CD14-positive monocyte (primary cell): ENCODE measurements around the gene SETBP1. TPM values are rescaled to one million over a fixed set of nuclear protein-coding genes. Genes with fewer than 3 reads are reported as not detected.

Source experiments
- DNase-seq, 3 donors: peaks; one replicate each; pipeline ENCODE4 v3.0.0-alpha.2; 2011 to 2022
- H2AFZ ChIP-seq: 2 replicates; pipeline ENCODE4 v1.6.0; 2012; ENCODE audit warnings: mild to moderate bottlenecking, low read depth, low read length, inconsistent platforms; ENCODE audit not compliant: insufficient read depth, poor library complexity, severe bottlenecking
- H3K27ac ChIP-seq, 2 donors: 1 replicate in 1 of 2; 2 replicates in 1 of 2; pipeline ENCODE4 v1.5.1; 2012 to 2013; ENCODE audit warnings: low read length in 2 of 2, control low read depth in 1 of 2, inconsistent platforms in 1 of 2, low read depth in 1 of 2, mild to moderate bottlenecking in 1 of 2
- H3K27me3 ChIP-seq, 2 donors: one replicate each; pipeline versions ENCODE4 v1.6.0 to v1.6.1; 2011 to 2013; ENCODE audit warnings: low read length in 2 of 2; ENCODE audit not compliant: control insufficient read depth in 2 of 2, insufficient read depth in 2 of 2
- H3K36me3 ChIP-seq, 2 donors: replicated peaks in 1 of 2; 1 replicate in 1 of 2; 2 replicates in 1 of 2; pipeline versions ENCODE4 v1.5.1 to v1.6.1; 2012 to 2013; ENCODE audit warnings: low read length in 2 of 2, control low read depth in 1 of 2, inconsistent platforms in 1 of 2, mild to moderate bottlenecking in 1 of 2; ENCODE audit not compliant: insufficient read depth in 2 of 2, control insufficient read depth in 1 of 2
- H3K4me1 ChIP-seq, 2 donors: 1 replicate in 1 of 2; 2 replicates in 1 of 2; pipeline versions ENCODE4 v1.5.1 to v1.6.1; 2012 to 2013; ENCODE audit warnings: low read length in 2 of 2, control low read depth in 1 of 2, inconsistent platforms in 1 of 2, mild to moderate bottlenecking in 1 of 2, moderate library complexity in 1 of 2; ENCODE audit not compliant: insufficient read depth in 2 of 2, control insufficient read depth in 1 of 2
- H3K4me2 ChIP-seq: replicated peaks from 2 replicates; pipeline ENCODE3; 2012; ENCODE audit warnings: low read length, moderate library complexity, mild to moderate bottlenecking; ENCODE audit not compliant: poor library complexity, severe bottlenecking; ENCODE audit errors: extremely low read depth
- H3K4me3 ChIP-seq, 3 experiments: fragments of 200-600 bp in 1 of 3; sonication (generic) in 1 of 3; replicated peaks in 1 of 3; 1 replicate in 2 of 3; 2 replicates in 1 of 3; pipeline ENCODE4 v1.5.1; 2011 to 2013; ENCODE audit warnings: low read length in 3 of 3, mild to moderate bottlenecking in 3 of 3, control low read depth in 2 of 3, low read depth in 2 of 3, inconsistent platforms in 1 of 3, moderate library complexity in 1 of 3
- H3K79me2 ChIP-seq: 2 replicates; pipeline ENCODE4 v1.6.0; 2012; ENCODE audit warnings: mild to moderate bottlenecking, control low read depth, inconsistent platforms, low read length, moderate library complexity; ENCODE audit not compliant: insufficient read depth
- H3K9ac ChIP-seq: 2 replicates; pipeline ENCODE4 v1.6.0; 2017; ENCODE audit warnings: low read length, mild to moderate bottlenecking; ENCODE audit not compliant: insufficient read depth, poor library complexity, severe bottlenecking
- H3K9me3 ChIP-seq, 2 donors: replicated peaks in 1 of 2; 1 replicate in 1 of 2; 2 replicates in 1 of 2; pipeline versions ENCODE4 v1.5.1 to v1.6.1; 2012 to 2013; ENCODE audit warnings: low read length in 2 of 2, control low read depth in 1 of 2; ENCODE audit not compliant: control insufficient read depth in 1 of 2, insufficient read depth in 1 of 2
- H4K20me1 ChIP-seq: 2 replicates; pipeline ENCODE4 v1.6.0; 2012; ENCODE audit warnings: mild to moderate bottlenecking, low read length, control low read depth, moderate library complexity; ENCODE audit not compliant: insufficient read depth
- H3K27ac Mint-ChIP-seq, 7 donors: one replicate each; pipeline ENCODE4 v1.8.0; 2020; ENCODE audit warnings: mild to moderate bottlenecking in 7 of 7, mixed read lengths in 7 of 7, moderate library complexity in 6 of 7, inconsistent platforms in 2 of 7
- H3K27me3 Mint-ChIP-seq, 3 donors: one replicate each; pipeline ENCODE4 v1.8.0; 2021 to 2022; ENCODE audit warnings: low read depth in 3 of 3, mild to moderate bottlenecking in 3 of 3, mixed read lengths in 3 of 3, moderate library complexity in 3 of 3, inconsistent platforms in 1 of 3
- H3K36me3 Mint-ChIP-seq, 2 donors: one replicate each; pipeline ENCODE4 v1.8.0; 2020; ENCODE audit warnings: mixed read lengths in 2 of 2, inconsistent platforms in 1 of 2, mild to moderate bottlenecking in 1 of 2
- H3K4me1 Mint-ChIP-seq: one replicate; pipeline ENCODE4 v1.8.0; 2020; ENCODE audit warnings: mild to moderate bottlenecking, mixed read lengths
- H3K4me3 Mint-ChIP-seq, 2 donors: one replicate each; pipeline ENCODE4 v1.8.0; 2020; ENCODE audit warnings: mild to moderate bottlenecking in 2 of 2, mixed read lengths in 2 of 2, moderate library complexity in 1 of 2
- H3K9me3 Mint-ChIP-seq, 7 donors: one replicate each; pipeline ENCODE4 v1.8.0; 2020 to 2022; ENCODE audit warnings: mixed read lengths in 7 of 7, mild to moderate bottlenecking in 6 of 7, moderate library complexity in 6 of 7, inconsistent platforms in 2 of 7
- CTCF ChIP-seq: fragments of 200-600 bp; IDR thresholded peaks from one replicate; pipeline ENCODE4 v1.8.0; 2022; ENCODE audit warnings: antibody characterized with exemption, mild to moderate bottlenecking
- WGBS: methylation state at CpG from one replicate; pipeline ENCODE4 v1.1.5; 2013; ENCODE audit warnings: missing lambda C conversion rate; ENCODE audit not compliant: insufficient coverage; 5-methylcytosine and 5-hydroxymethylcytosine counted together
- intact Hi-C, 2 donors: fragments of 100-400 bp; cut with micrococcal nuclease; formaldehyde crosslinking; loops; one replicate each; pipeline versions ENCODE4 v1.15.0 to v1.15.1; 2023
- polyA plus RNA-seq, 3 donors: library from polyadenylated mRNA; depleted of rRNA in 1 of 3; unstranded in 2 of 3; stranded (reverse) in 1 of 3; fragments of 300-500 nt in 2 of 3; fragments of >200 nt in 1 of 3; fragmentation: Illumina TruSeq in 2 of 3; gene quantifications; 1 replicate in 2 of 3; 2 replicates in 1 of 3; pipeline ENCODE4 v1.2.3, GENCODE V29; 2012 to 2021

The SETBP1 gene
- polyA plus RNA-seq, 3 donors: 0.01 to 1.2 TPM; not detected in 1

- Histone ChIP-seq H3K27me3 (no peaks in the 10 kb centered on the region), H3K36me3 (no peaks in the 10 kb centered on the region), H2AFZ (no peak overlapping the region), H3K9ac (no peak overlapping the region), H3K4me1 (no peaks in the 10 kb centered on the region), H3K9me3 (no peaks in the 10 kb centered on the region), H4K20me1 (no peaks in the 10 kb centered on the region), H3K4me3 (no peak overlapping the region), H3K4me2 (no peak overlapping the region), H3K79me2 (no peaks in the 10 kb centered on the region), H3K27ac (no peak overlapping the region)
- Mint-ChIP-seq H3K4me3 (no peak overlapping the region), H3K27ac (no peak overlapping the region), H3K9me3 (peaks cover 0 to 3% (median 0%) of the 10 kb centered on the region in 7 donors), H3K36me3 (no peaks in the 10 kb centered on the region), H3K4me1 (peaks cover 8% of the 10 kb centered on the region), H3K27me3 (peaks cover 2 to 4% (median 2%) of the 10 kb centered on the region in 3 donors)
- 100% methylated on average over 3 of the region's 3 CpGs for WGBS
- no peak for DNase-seq
- no peak for TF ChIP-seq CTCF
- intact Hi-C loops: no loop called here
Observed at GRCh38 chr18:45012286-45012685, 331.6 kb downstream of the SETBP1 start.

- H3K4me3 Mint-ChIP-seq: no peak overlapping the region
- no peak for TF ChIP-seq CTCF
- 100% methylated on average over 1 of the region's 2 CpGs for WGBS
- H3K27me3 Mint-ChIP-seq: peaks cover 2 to 4% (median 2%) of the 10 kb centered on the region in 3 donors
- no peak overlapping the region for H3K27ac Mint-ChIP-seq
- Histone ChIP-seq H2AFZ (no peak overlapping the region), H3K4me3 (no peak overlapping the region), H3K36me3 (no peaks in the 10 kb centered on the region), H4K20me1 (no peaks in the 10 kb centered on the region), H3K4me1 (no peaks in the 10 kb centered on the region), H3K27ac (no peak overlapping the region), H3K9ac (no peak overlapping the region), H3K27me3 (no peaks in the 10 kb centered on the region), H3K9me3 (no peaks in the 10 kb centered on the region), H3K79me2 (no peaks in the 10 kb centered on the region), H3K4me2 (no peak overlapping the region)
- no peaks in the 10 kb centered on the region for H3K36me3 Mint-ChIP-seq
- no peak for DNase-seq
- H3K9me3 Mint-ChIP-seq: peaks cover 0 to 3% (median 0%) of the 10 kb centered on the region in 7 donors
- H3K4me1 Mint-ChIP-seq: peaks cover 4% of the 10 kb centered on the region
- intact Hi-C loops: no loop called here
Observed at GRCh38 chr18:45014047-45014501, 333.4 kb downstream of the SETBP1 start.
